GM19397 (cell line): Measurements from ENCODE around the gene IL1RL2.

Experiments used
- ATAC-seq: cut with Tn5 transposase; IDR thresholded peaks from one replicate; pipeline ENCODE4 v1.9.1; 2021; ENCODE audit warnings: mild to moderate bottlenecking, moderate library complexity; ENCODE audit not compliant: unreplicated experiment

Gene IL1RL2

DNA sequence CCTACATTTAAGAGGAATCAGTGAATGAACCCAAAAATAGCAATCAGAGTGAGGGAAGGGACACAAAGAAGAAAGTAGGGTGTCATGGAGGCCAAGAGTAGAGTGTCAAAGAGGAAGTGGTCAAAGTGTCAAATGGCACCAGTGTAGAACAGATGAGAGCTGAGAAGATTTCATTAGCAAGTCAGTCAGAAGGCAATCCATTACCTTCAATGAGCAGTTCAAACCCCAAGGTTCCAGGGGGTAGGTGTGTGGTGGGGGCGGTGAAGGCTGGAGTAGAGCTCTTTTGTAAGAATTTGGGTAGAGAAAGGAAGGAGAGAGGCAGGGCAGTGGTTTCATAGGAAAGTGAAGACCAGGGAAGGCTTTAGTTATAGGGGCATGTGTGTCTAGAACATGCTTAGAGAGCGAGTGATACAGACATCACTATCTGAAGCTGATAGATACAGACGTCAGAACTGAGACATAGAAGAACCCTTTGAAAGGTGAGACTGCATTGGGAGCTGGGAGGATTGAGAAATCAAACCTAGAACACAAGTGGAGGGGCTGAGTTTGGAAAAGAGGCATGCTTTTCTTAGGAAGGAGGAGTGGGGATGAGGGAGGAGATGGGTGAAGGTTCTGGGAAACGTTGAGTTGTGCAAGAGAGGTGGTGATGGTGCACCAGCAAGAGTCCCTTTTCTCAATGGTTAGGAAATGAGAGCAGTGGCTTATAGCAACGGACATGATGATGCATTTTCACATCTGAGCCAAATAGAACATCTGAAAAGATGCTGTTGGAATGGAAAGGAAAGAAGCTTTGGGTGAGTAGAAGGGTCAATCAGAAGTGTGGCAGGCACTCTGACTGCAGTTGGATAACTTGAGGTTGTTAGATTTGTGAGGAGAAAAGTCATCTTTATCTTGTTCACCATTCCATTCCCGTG is 75.7 kb downstream of the IL1RL2 start:
- ATAC-seq: no peak

DNA sequence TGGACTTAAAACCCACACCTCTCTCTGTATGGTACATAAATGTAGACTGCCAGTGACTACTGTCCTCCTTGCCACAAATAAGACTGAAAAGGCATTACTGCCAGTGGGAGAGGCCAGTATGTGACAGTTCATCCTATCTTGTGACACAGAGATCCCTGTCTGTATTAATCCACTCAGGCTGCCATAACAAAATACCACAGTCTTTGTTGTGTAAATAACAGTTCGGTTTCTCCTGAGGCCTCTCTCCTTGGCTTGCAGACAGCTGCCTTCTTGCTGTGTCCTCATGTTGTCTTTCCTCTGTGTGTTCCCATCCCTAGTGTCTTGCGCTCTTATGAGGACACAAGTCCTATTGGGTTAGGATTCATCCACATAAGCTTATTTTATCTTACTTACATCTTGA is 78.1 kb downstream of the IL1RL2 start:
- no peak for ATAC-seq

GRCh38 chr2:102266204-102266603 is 79.4 kb downstream of the IL1RL2 start:
- no peak for ATAC-seq

DNA sequence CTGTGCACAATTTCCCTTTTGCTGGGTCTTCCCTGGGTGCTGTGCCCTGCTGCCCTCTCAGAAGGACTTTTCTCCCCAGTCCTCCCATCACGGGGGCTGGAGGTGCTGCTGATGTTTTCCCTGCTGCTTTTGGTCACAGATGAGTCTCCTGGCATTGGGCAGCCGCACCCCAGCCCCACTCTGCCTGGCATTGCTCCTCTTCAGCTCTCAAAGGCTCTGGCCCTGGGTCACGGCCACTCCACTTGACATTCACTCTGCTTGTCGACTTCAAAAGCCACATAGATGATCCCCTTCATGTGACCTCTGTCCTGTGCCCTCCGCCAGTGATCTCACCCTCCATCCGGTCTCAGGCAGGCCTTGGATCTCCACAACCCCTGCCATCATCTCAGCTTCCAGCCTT is 81.0 kb downstream of the IL1RL2 start:
- no peak for ATAC-seq

DNA sequence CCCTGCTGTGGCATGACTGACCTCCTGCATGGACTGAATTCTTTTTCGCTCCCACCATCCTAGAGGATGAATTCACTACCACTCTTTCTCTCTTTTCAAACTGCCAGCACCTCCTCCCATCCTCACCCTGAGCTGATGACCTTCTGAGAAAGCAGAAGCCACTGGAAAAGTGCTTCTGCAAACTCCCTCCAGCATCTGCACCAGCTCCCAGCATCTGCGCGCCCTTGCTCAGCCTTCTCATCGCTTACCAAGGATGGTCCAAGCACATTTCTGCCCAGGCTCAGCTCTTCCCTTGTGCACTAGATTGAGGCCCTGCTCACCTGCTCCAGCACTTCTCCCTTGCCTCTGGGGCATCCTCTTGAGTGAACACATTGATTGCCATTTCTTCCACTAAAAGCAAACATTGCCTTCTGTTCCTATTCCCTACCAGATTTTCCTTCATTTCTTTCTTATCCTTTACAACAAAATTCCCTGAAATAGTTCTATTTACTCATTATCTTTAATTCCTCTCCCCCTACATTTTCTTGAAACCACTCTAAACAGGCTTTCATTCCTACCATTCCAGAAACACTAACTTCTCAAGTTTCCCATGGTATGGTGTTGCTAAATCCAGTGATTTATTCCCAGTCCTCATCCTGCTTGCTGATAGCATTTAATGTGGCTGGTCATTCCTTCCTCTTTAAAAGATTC is 81.8 kb downstream of the IL1RL2 start:
- ATAC-seq: no peak

- no peak for ATAC-seq
These were observed 82.3 kb downstream of the IL1RL2 start for GRCh38 chr2:102269200-102269524.

- no peak for ATAC-seq
These were observed 85.0 kb downstream of the IL1RL2 start for GRCh38 chr2:102271844-102272243.

- ATAC-seq: no peak
These were observed 86.9 kb downstream of the IL1RL2 start for GRCh38 chr2:102273619-102274211.

- ATAC-seq: no peak
These were observed 89.9 kb downstream of the IL1RL2 start for GRCh38 chr2:102276549-102277201.

GRCh38 chr2:102277202-102277700 is 90.4 kb downstream of the IL1RL2 start:
- no peak for ATAC-seq

GRCh38 chr2:102278720-102279390 is 92.0 kb downstream of the IL1RL2 start:
- no peak for ATAC-seq

DNA sequence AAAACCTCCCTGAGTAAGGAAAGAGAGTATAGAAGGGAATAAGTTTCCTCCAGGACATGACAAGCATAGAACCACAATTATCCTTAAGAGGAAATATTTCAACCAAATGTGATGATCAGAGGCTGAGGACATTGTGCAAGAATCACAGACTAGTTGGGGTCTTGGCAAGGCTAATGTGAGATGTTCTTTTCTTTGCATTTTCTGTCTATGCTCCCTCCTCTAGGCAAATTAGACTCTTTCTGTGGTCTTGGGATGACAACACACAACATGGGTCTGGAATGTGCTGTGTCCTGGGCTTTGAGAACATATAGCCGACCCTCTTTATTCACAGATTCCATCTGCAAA is 92.5 kb downstream of the IL1RL2 start:
- ATAC-seq: no peak

DNA sequence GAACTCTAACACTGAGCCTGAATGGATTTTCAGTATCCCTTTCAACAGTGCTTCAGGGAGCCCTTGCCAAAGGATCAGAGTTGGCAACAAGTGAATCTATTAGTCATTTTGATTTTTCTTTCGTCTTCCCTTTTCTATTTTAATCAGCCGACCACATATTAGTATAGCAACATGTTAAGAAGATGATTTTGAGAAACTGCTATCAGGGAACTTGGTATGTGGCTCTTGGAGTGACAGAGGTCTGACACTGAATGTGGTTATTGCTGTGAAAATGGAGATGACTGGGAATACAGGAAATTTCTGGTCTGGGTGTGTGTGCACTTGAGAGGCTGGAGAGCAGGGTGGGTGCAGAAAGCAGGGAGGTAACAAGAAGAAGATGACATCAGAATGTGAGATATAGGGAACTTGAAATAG is 95.9 kb downstream of the IL1RL2 start:
- no peak for ATAC-seq

GRCh38 chr2:102283996-102284395 is 97.2 kb downstream of the IL1RL2 start:
- no peak for ATAC-seq

GRCh38 chr2:102284611-102285010 is 97.8 kb downstream of the IL1RL2 start:
- no peak for ATAC-seq

GRCh38 chr2:102285368-102285767 is 98.5 kb downstream of the IL1RL2 start:
- ATAC-seq: no peak

GRCh38 chr2:102286041-102286440 is 99.2 kb downstream of the IL1RL2 start:
- no peak for ATAC-seq

DNA sequence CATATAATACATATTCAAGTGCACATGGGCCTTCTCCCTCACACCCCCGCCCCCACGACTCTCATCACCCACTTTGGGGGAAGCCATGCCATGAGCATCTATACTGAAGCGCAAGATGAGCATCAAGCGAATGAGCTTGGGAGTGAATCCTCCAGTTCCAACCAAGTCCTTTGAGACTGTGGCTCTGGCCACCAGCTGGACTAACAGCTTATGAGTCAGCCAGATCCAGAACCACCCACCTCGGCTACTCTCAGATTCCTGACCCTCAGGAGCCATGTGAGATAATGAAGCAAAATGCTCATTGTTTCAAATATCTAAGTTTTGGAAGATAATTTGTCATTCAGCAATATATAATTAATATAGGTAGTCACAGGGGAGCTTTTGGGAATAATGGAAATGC is 102.3 kb downstream of the IL1RL2 start:
- ATAC-seq: no peak
